OCI-LY3 (cell line): ENCODE data around the gene NDFIP2.

Source experiments
- EZH2phosphoT487 ChIP-seq: fragments of 200-600 bp; shearing (Covaris generic); IDR thresholded peaks from 2 replicates; pipeline ENCODE4 v1.6.1; 2018; ENCODE audit warnings: antibody characterized with exemption, mixed run types, low read depth
- TF ChIP-seq, protein P1 (sequence below): fragments of 200-600, 300-600 bp; sonication (generic); IDR thresholded peaks from 2 replicates; pipeline ENCODE4 v1.5.1; 2014; ENCODE audit warnings: antibody characterized with exemption, low read length, low read depth

DNA sequence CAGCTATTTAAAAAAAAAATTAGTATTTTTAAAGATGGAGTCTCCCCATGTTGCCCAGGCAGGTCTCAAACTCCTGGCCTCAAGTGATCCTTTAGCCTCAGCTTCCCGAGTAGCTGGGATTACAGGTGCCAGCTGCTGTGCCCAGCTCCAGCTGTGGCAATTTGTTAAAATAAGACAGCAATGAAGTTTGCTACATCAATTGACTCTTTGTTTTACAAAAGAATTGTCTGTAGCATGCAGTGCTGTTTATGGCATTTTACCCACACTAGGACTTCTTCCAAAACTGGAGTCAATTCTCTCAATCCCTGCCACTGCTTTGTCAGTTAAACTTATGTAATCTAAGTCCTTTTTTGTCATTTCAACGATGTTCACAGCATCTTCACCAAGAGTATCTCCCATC is 49.3 kb downstream of the NDFIP2 start:
- TF ChIP-seq, protein P1, sequence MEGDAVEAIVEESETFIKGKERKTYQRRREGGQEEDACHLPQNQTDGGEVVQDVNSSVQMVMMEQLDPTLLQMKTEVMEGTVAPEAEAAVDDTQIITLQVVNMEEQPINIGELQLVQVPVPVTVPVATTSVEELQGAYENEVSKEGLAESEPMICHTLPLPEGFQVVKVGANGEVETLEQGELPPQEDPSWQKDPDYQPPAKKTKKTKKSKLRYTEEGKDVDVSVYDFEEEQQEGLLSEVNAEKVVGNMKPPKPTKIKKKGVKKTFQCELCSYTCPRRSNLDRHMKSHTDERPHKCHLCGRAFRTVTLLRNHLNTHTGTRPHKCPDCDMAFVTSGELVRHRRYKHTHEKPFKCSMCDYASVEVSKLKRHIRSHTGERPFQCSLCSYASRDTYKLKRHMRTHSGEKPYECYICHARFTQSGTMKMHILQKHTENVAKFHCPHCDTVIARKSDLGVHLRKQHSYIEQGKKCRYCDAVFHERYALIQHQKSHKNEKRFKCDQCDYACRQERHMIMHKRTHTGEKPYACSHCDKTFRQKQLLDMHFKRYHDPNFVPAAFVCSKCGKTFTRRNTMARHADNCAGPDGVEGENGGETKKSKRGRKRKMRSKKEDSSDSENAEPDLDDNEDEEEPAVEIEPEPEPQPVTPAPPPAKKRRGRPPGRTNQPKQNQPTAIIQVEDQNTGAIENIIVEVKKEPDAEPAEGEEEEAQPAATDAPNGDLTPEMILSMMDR: no peak
- no peak for TF ChIP-seq EZH2phosphoT487
